ENCODE results near the gene TPSD1. TPM values are rescaled to one million over a fixed set of nuclear protein-coding genes. Genes with fewer than 3 reads are reported as not detected.

Gene TPSD1
- total and polyA plus RNA-seq, 9 of the 15 experiments (the other 6 are each of a cell fraction or from before 2014, with no cell fraction given): not detected

DNA sequence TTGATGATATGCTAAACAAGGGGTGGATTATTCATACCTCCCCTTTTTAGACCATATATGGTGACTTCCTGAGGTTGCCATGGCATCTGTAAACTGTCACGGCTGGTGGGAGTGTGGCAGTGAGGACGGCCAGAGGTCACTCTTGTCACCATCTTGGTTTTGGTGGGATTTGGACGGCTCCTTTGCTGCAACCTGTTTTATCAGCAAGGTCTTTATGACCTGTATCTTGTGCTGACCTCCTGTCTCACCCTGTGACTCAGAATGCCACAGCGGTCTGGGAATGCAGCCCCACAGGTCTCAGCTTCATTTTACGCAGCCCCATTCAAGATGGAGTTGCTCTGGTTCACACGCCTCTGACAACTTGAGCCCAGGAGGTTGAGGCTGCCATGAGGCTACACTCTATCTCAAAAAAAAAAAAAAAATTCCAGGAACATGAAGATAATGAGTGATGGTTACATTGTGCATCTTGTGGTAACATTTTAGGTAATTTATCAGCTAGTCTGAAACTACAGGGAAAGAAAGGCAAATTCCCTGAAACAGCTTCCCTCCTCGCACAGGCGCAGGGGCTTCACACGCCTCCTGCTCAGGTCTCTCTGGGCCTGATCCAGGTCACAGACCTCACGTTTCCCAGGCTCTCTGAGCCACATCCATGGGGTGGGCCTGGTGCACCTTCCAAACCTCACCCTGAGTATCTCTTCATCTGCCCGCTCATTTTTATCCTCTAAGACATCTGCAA, 38.2 kb downstream of the TPSD1 start (continued):
- TF ChIP-seq, protein P1, sequence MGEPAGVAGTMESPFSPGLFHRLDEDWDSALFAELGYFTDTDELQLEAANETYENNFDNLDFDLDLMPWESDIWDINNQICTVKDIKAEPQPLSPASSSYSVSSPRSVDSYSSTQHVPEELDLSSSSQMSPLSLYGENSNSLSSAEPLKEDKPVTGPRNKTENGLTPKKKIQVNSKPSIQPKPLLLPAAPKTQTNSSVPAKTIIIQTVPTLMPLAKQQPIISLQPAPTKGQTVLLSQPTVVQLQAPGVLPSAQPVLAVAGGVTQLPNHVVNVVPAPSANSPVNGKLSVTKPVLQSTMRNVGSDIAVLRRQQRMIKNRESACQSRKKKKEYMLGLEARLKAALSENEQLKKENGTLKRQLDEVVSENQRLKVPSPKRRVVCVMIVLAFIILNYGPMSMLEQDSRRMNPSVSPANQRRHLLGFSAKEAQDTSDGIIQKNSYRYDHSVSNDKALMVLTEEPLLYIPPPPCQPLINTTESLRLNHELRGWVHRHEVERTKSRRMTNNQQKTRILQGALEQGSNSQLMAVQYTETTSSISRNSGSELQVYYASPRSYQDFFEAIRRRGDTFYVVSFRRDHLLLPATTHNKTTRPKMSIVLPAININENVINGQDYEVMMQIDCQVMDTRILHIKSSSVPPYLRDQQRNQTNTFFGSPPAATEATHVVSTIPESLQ (CRISPR knock-in tag; IDR thresholded peaks at IDR 0.05): no peak
- peak; percentile 22; the same call in 1 of the 2 replicates for TF ChIP-seq ATF7 (IDR thresholded peaks at IDR 0.05)
- TF ChIP-seq RBM22 (IDR thresholded peaks at IDR 0.05; ENCODE audit: low read depth, low read length, poor library complexity, severe bottlenecking): no peak
- no peak for TF ChIP-seq NCOA1 (IDR thresholded peaks at IDR 0.05; ENCODE audit: low read depth)
- TF ChIP-seq PHB2 (IDR thresholded peaks at IDR 0.05; ENCODE audit: low read depth): no peak
- TF ChIP-seq HNRNPH1 (optimal IDR thresholded peaks at IDR 0.05; ENCODE audit: low read depth, low read length): no peak
- no peak for TF ChIP-seq CCAR2 (IDR thresholded peaks at IDR 0.05; ENCODE audit: low read depth, low read length)
- TF ChIP-seq GTF2A2 (tag; IDR thresholded peaks at IDR 0.05): peak; percentile 98
- no peak for TF ChIP-seq RBM39 (optimal IDR thresholded peaks at IDR 0.05; ENCODE audit: low read depth, low read length)
- TF ChIP-seq RBM15 (IDR thresholded peaks at IDR 0.05; ENCODE audit: insufficient read depth, low read length): no peak
- TF ChIP-seq, protein P2, sequence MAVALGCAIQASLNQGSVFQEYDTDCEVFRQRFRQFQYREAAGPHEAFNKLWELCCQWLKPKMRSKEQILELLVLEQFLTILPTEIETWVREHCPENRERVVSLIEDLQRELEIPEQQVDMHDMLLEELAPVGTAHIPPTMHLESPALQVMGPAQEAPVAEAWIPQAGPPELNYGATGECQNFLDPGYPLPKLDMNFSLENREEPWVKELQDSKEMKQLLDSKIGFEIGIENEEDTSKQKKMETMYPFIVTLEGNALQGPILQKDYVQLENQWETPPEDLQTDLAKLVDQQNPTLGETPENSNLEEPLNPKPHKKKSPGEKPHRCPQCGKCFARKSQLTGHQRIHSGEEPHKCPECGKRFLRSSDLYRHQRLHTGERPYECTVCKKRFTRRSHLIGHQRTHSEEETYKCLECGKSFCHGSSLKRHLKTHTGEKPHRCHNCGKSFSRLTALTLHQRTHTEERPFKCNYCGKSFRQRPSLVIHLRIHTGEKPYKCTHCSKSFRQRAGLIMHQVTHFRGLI (CRISPR knock-in tag; IDR thresholded peaks at IDR 0.05): peak; percentile 98
- TF ChIP-seq, protein P3, sequence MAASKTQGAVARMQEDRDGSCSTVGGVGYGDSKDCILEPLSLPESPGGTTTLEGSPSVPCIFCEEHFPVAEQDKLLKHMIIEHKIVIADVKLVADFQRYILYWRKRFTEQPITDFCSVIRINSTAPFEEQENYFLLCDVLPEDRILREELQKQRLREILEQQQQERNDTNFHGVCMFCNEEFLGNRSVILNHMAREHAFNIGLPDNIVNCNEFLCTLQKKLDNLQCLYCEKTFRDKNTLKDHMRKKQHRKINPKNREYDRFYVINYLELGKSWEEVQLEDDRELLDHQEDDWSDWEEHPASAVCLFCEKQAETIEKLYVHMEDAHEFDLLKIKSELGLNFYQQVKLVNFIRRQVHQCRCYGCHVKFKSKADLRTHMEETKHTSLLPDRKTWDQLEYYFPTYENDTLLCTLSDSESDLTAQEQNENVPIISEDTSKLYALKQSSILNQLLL (CRISPR knock-in tag; IDR thresholded peaks at IDR 0.05; ENCODE audit: borderline replicate concordance): no peak
- no peak for TF ChIP-seq NR1H2 (CRISPR knock-in tag; IDR thresholded peaks at IDR 0.05)
- TF ChIP-seq, protein P4, sequence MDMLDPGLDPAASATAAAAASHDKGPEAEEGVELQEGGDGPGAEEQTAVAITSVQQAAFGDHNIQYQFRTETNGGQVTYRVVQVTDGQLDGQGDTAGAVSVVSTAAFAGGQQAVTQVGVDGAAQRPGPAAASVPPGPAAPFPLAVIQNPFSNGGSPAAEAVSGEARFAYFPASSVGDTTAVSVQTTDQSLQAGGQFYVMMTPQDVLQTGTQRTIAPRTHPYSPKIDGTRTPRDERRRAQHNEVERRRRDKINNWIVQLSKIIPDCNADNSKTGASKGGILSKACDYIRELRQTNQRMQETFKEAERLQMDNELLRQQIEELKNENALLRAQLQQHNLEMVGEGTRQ (CRISPR knock-in tag; IDR thresholded peaks at IDR 0.05): no peak
- TF ChIP-seq, protein P5, sequence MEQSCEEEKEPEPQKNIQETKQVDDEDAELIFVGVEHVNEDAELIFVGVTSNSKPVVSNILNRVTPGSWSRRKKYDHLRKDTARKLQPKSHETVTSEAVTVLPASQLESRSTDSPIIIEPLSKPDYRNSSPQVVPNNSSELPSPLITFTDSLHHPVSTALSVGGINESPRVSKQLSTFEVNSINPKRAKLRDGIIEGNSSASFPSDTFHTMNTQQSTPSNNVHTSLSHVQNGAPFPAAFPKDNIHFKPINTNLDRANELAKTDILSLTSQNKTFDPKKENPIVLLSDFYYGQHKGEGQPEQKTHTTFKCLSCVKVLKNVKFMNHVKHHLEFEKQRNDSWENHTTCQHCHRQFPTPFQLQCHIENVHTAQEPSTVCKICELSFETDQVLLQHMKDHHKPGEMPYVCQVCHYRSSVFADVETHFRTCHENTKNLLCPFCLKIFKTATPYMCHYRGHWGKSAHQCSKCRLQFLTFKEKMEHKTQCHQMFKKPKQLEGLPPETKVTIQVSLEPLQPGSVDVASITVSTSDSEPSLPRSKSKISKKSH (CRISPR knock-in tag; IDR thresholded peaks at IDR 0.05): peak; percentile 90
- TF ChIP-seq, protein P6, sequence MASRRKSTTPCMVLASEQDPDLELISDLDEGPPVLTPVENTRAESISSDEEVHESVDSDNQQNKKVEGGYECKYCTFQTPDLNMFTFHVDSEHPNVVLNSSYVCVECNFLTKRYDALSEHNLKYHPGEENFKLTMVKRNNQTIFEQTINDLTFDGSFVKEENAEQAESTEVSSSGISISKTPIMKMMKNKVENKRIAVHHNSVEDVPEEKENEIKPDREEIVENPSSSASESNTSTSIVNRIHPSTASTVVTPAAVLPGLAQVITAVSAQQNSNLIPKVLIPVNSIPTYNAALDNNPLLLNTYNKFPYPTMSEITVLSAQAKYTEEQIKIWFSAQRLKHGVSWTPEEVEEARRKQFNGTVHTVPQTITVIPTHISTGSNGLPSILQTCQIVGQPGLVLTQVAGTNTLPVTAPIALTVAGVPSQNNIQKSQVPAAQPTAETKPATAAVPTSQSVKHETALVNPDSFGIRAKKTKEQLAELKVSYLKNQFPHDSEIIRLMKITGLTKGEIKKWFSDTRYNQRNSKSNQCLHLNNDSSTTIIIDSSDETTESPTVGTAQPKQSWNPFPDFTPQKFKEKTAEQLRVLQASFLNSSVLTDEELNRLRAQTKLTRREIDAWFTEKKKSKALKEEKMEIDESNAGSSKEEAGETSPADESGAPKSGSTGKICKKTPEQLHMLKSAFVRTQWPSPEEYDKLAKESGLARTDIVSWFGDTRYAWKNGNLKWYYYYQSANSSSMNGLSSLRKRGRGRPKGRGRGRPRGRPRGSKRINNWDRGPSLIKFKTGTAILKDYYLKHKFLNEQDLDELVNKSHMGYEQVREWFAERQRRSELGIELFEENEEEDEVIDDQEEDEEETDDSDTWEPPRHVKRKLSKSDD (conservative IDR thresholded peaks at IDR 0.05; ENCODE audit: low read length): no peak
- TF ChIP-seq MYNN (IDR thresholded peaks at IDR 0.05): no peak
- no peak for TF ChIP-seq MYNN (CRISPR knock-in tag; IDR thresholded peaks at IDR 0.05)
- peak; percentile 97 for TF ChIP-seq ZNF311 (CRISPR knock-in tag; IDR thresholded peaks at IDR 0.05)
